ENCODE measurements around the gene MZB1. TPM values are rescaled to one million over a fixed set of nuclear protein-coding genes. Genes with fewer than 3 reads are reported as not detected.

Gene MZB1
- total and polyA plus RNA-seq, 2 of the 13 experiments (the other 11 are each of a cell fraction or from before 2014, with no cell fraction given), result 0.31 to 0.40 TPM

- TF ChIP-seq SNAPC4 (CRISPR knock-in tag; IDR thresholded peaks at IDR 0.05), result peak; percentile 91
- TF ChIP-seq AKAP8 (CRISPR knock-in tag; IDR thresholded peaks at IDR 0.05), result peak; percentile 83; the same call in 1 of the 2 replicates
- no peak for TF ChIP-seq CEBPB (IDR thresholded peaks at IDR 0.05; ENCODE audit: borderline replicate concordance, low read depth, low read length)
- no peak for TF ChIP-seq THRA (CRISPR knock-in tag; IDR thresholded peaks at IDR 0.05; ENCODE audit: borderline replicate concordance)
- TF ChIP-seq ZMYM3 (CRISPR knock-in tag; IDR thresholded peaks at IDR 0.05), result no peak
- TF ChIP-seq AKNA (CRISPR knock-in tag; IDR thresholded peaks at IDR 0.05; ENCODE audit: borderline replicate concordance), result no peak
- peak; percentile 64 for TF ChIP-seq TEAD3 (CRISPR knock-in tag; optimal IDR thresholded peaks at IDR 0.05; ENCODE audit: borderline replicate concordance)
- peak; percentile 81; the same call in 1 of the 2 replicates for TF ChIP-seq ZNF431 (CRISPR knock-in tag; IDR thresholded peaks at IDR 0.05; ENCODE audit: borderline replicate concordance, low read depth)
- TF ChIP-seq SATB2 (CRISPR knock-in tag; IDR thresholded peaks at IDR 0.05), result 0 out of 2 replicates have a peak, but pooled peaks have one; percentile 14
- no peak; the same call in 1 of the 2 replicates for TF ChIP-seq ZNF383 (CRISPR knock-in tag; IDR thresholded peaks at IDR 0.05; ENCODE audit: borderline replicate concordance)
- no peak for TF ChIP-seq NFIB (CRISPR knock-in tag; IDR thresholded peaks at IDR 0.05; ENCODE audit: borderline replicate concordance)
- no peak for TF ChIP-seq GLMP (CRISPR knock-in tag; IDR thresholded peaks at IDR 0.05; ENCODE audit: borderline replicate concordance)
- TF ChIP-seq ZNF607 (CRISPR knock-in tag; IDR thresholded peaks at IDR 0.05; ENCODE audit: borderline replicate concordance), result peak; percentile 85; the same call in 1 of the 2 replicates
- 0 out of 2 replicates have a peak, but pooled peaks have one; percentile 23 for TF ChIP-seq ZNF619 (CRISPR knock-in tag; IDR thresholded peaks at IDR 0.05)
- no peak for TF ChIP-seq ZNF549 (CRISPR knock-in tag; IDR thresholded peaks at IDR 0.05)
Observed at GRCh38 chr5:139341689-139342422, 47.9 kb downstream of the MZB1 start, which contains the start of gene PAIP2 (continued).
